ENCODE results near the gene ROGDI. TPM values are rescaled to one million over a fixed set of nuclear protein-coding genes. Genes with fewer than 3 reads are reported as not detected.

Gene ROGDI, protein sequence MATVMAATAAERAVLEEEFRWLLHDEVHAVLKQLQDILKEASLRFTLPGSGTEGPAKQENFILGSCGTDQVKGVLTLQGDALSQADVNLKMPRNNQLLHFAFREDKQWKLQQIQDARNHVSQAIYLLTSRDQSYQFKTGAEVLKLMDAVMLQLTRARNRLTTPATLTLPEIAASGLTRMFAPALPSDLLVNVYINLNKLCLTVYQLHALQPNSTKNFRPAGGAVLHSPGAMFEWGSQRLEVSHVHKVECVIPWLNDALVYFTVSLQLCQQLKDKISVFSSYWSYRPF
- 9.8 to 13.9 TPM (median 12.9 TPM) in 5 replicates for total RNA-seq (2022; extraction: Qiagen RNA extraction; ENCODE audit: low read depth)

DNA sequence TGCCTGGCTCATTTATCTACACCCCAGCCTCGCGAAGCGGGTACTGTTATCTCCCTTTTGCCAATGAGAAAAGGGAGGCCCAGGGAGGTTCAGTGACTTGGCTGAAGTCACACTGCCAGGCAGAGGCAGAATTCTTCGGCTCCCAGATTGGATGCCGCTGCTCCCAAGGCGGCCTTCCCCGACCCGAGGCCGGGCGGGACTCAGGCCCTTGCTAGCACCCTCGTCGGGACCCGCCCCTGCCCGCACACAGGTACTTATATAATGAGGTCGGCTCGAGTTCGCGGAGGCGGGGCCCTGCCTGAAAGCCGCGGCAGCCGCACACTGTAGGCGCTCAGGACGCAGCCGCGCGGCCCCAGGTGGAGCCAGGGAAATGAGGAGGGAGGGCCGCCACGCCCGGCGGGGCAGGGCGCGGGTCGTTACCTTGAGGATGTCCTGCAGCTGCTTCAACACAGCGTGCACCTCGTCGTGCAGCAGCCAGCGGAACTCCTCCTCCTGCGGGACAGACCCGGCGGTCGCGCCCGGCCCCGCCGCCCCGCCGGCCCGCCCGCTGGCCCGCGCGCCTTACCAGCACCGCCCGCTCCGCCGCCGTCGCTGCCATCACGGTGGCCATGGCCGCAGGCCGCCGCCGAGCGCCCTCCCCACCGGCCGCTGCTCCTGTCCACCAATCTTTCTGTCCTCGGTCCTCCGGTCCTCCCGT lies at the start of gene ROGDI:
Gene ROGDI, minus strand, starts transcription at position 672 of the 697 bp plus-strand sequence. Its CDS starts 62 bp downstream, at position 610.

DNA sequence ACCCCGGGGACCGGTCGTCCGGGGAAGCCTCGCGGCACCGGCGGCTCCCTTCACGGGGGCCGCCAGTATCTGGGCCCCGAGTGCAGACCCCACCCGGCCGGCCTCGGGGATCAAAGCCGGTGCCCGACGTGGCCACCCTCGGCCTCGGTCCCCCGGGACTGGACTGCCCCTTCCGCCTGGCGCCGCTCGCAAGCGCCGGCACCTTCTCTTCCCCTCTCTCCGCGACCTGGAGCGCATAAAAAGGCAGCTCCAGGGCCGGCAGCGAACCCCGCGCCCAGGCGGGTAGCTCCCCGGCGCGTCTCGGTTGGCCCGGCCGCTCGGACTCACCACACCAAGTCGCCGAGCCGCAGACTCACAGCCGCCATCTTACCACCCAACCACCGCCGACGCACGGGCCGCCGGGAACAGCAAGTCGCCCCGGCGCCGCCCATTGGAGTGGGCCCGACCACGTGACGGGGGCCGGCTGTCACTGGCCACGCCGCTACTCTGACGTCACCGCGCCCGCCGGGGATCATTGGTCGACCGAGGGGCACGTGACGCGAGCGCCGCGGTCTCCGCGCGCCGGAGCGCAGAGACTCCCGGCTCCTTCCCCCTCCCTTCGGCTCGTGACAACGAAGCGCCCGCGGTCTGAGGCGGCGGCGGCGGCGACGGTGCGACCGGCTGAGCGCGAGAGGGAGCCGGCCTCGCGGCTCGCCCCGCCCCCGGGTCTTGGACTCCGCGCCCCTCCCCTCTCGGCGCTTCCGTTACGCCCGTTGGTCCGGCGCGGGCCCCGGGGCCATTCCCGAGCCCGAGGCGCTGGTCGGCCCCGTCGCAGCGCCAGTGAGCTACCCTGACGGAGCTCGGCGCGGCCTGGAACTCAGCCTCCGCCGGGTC lies 44.7 kb upstream of the ROGDI start, which contains the start of the genes GLYR1 and UBN1:
Gene GLYR1, minus strand, starts transcription at position 388 of the 873 bp plus-strand sequence. Its CDS starts 23 bp downstream, at position 365.
Gene UBN1, plus strand, starts transcription at position 581 of the 873 bp plus-strand sequence. CDS start 5,437 bp downstream, outside the sequence.

DNA sequence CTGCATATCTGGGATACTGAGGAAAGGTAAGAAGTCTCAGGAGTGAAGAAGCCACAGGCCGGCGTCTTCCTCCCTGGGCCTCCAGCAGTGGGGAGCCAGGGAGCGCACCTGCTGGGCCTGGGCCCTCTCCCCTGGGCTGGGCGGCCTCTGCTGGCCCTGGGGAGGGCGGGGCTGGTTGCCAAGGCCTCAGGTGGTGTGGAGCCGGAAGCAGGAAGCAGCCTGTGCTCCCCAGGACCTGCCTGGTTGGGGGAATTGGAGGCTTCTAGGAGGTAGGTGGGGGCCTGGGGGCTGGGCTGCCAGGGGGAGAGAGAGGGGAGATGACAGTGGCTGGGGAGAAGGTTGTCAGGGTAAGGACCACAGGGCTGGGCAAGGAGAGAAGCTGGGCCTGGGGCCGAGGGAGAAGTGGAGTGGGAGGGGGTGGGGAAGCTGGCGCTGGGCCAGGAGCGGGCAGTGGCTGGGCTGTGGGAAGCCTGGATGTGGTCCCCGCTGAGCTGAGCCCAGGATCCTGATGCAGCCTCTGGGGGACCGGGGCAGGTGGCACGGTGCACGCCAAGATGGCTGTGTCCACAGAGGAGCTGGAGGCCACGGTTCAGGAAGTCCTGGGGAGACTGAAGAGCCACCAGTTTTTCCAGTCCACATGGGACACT lies 7.1 kb downstream of the ROGDI start, which contains the start of gene SMIM22:
Gene SMIM22, plus strand, starts transcription at position 189 of the 647 bp plus-strand sequence. Its CDS starts 366 bp downstream, at position 555.

DNA sequence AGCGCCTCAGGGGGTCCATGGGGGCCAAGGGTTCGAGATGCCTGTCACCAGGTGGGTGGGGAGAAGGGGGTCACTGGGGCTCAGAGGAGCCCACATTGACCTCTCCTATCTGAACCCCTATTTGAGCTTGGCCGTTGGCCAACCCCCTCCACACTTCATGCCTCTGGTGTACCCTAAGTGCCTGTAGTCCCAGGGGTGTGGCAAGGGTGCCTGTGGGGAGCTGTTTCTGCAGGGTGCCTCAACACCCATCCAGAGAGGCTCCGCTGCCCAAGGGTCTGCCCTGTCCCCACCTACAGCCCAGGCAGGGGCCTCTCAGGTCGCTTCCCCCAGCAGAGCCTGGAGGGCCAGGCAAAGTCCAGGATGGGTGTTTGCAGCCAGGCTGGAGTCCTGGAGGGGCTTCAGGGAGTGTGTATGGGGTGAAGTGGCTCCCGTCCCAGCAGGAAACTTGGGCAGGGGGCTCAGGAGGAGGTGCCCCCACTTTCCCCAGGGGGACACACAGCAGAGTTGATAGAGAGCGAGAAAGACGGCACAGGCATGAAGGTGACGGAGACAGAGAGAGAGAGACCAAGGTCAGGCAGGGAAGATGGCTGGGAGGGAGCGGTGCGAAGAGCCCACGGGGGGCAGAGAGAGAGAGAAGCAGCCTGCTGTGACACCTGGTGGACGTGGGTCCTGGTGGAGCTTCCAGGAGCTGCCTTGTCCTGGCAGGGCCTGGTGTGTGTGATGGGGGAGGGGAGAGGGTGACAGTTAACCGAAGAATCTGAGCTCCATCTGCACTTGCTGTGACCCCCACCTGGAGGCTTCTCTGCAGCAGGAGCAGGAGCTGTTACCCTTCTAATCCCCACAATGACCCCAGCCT lies 14.6 kb downstream of the ROGDI start, which contains the start of gene SEPTIN12:
Gene SEPTIN12, minus strand, starts transcription at position 719 of the 856 bp plus-strand sequence. Its CDS starts 700 bp downstream, at position 19.

DNA sequence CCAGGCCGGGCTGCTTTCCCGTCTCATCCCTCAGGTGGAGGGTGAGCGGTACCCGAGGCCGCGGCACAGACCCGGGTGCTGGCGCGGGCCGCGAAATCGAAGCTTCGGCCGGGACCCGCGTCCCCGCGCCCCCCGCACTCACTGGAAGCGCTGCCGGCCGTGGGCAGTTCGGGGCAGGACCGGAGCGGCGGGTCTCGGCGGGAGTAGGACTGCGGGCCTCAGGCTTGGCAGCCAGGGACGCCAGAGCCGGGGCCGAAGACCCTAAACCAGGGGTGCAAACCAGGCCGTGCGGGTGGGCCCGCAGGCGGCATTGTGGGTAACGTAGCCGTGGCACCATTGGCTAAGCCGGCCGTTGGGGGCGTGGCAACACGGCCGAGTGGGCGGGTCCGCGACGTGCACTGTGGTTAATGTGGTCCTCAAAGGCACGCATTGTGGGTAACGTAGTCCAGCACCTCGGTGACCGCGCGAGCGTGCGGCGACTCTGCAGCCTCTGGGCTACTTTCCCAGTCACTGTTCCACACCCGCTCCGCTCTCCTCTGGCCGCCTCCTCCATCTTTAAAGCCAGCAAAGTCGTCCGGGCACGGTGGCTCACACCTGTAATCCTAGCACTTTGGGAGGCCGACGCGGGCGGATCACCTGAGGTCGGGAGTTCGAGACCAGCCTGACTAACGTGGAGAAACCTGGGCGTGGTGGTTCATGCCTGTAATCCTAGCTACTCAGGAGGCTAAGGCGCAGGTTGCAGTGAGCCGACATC lies 35.4 kb downstream of the ROGDI start, which contains the start of gene ZNF500:
Gene ZNF500, minus strand, starts transcription at position 288 of the 754 bp plus-strand sequence. CDS start 1,184 bp downstream, outside the sequence.

Other genes starting within 250 kb of the ROGDI start
- gene C16orf96, start 246.3 kb downstream of the ROGDI start, total RNA-seq (2022; extraction: Qiagen RNA extraction; ENCODE audit: low read depth) = not detected in 5 replicates
- gene UBALD1, start 187.7 kb downstream of the ROGDI start, total RNA-seq (2022; extraction: Qiagen RNA extraction; ENCODE audit: low read depth) = 36.2 to 64.0 TPM (median 59.9 TPM) in 5 replicates
- 37.4 to 44.5 TPM (median 39.1 TPM) in 5 replicates for gene MGRN1, start 177.8 kb downstream of the ROGDI start, total RNA-seq (2022; extraction: Qiagen RNA extraction; ENCODE audit: low read depth)
- gene NUDT16L1, start 109.1 kb downstream of the ROGDI start, total RNA-seq (2022; extraction: Qiagen RNA extraction; ENCODE audit: low read depth) = 17.3 to 25.2 TPM (median 24.0 TPM) in 5 replicates
- 21.0 to 28.3 TPM (median 26.5 TPM) in 5 replicates for gene ANKS3, start 68.4 kb downstream of the ROGDI start, total RNA-seq (2022; extraction: Qiagen RNA extraction; ENCODE audit: low read depth)
- gene DNAAF8, start 68.1 kb downstream of the ROGDI start, total RNA-seq (2022; extraction: Qiagen RNA extraction; ENCODE audit: low read depth) = 1.3 to 2.3 TPM (median 2.0 TPM) in 5 replicates
- 7.4 to 10.0 TPM (median 8.3 TPM) in 5 replicates for gene ZNF500, start 35.5 kb downstream of the ROGDI start, total RNA-seq (2022; extraction: Qiagen RNA extraction; ENCODE audit: low read depth)
- gene SEPTIN12, start 14.3 kb downstream of the ROGDI start, total RNA-seq (2022; extraction: Qiagen RNA extraction; ENCODE audit: low read depth) = not detected in 5 replicates
- gene SMIM22, start 7.3 kb downstream of the ROGDI start, total RNA-seq (2022; extraction: Qiagen RNA extraction; ENCODE audit: low read depth) = not detected in 5 replicates
- gene GLYR1, start 44.7 kb upstream of the ROGDI start, total RNA-seq (2022; extraction: Qiagen RNA extraction; ENCODE audit: low read depth) = 40.2 to 49.2 TPM (median 44.3 TPM) in 5 replicates
- gene UBN1, start 44.8 kb upstream of the ROGDI start, total RNA-seq (2022; extraction: Qiagen RNA extraction; ENCODE audit: low read depth) = 26.4 to 29.5 TPM (median 29.3 TPM) in 5 replicates
- 2.4 to 2.5 TPM (median 2.4 TPM) in 5 replicates for gene PPL, start 134.5 kb upstream of the ROGDI start, total RNA-seq (2022; extraction: Qiagen RNA extraction; ENCODE audit: low read depth)
- gene SEC14L5, start 155.7 kb upstream of the ROGDI start, total RNA-seq (2022; extraction: Qiagen RNA extraction; ENCODE audit: low read depth) = 0.02 to 0.12 TPM (median 0.04 TPM) in 4 of 5 replicates, not detected in the other
- 12.3 to 19.4 TPM (median 17.5 TPM) in 5 replicates for gene NAGPA, start 231.3 kb upstream of the ROGDI start, total RNA-seq (2022; extraction: Qiagen RNA extraction; ENCODE audit: low read depth)

Measured in A549 treated with CpdA at 1 μM for 4 hours (cell line).